GM12865 (cell line): ENCODE data around the gene ENDOV.

Source experiments
- DNase-seq: peaks from one replicate; pipeline ENCODE4 v3.0.0; 2010; ENCODE audit warnings: low read depth
- H3K4me3 ChIP-seq: 2 replicates; pipeline ENCODE4 v1.5.1; 2011; ENCODE audit warnings: mild to moderate bottlenecking, low read depth, low read length, control low read depth
- CTCF ChIP-seq: IDR thresholded peaks from 2 replicates; pipeline ENCODE4 v1.5.1; 2011; ENCODE audit warnings: low read length, control low read depth, low read depth, inconsistent platforms; ENCODE audit not compliant: insufficient read depth; ENCODE audit errors: missing control alignments

The ENDOV gene

DNA sequence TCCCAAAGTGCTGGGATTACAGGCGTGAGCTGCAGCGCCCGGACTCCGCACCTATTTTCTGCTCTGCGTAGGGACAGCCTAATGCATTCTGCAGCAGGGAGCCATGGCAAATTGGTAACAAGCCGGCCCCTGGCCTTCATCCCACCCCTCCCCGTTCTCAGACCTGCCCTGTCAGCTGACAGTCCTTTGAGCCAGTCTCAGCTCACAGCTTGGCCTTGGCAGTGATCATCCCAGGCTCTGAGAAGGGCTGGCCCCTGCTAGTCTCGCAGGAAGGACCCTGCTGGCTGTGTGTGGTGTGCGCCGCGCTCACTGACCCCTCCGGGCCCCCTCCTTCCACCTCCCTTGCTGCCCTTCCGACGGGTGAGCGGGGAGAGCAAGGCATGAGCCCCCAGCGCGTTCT, 71.7 kb downstream of the ENDOV start:
- no peak for TF ChIP-seq CTCF
- H3K4me3 ChIP-seq = no peak overlapping the region
- no peak for DNase-seq

DNA sequence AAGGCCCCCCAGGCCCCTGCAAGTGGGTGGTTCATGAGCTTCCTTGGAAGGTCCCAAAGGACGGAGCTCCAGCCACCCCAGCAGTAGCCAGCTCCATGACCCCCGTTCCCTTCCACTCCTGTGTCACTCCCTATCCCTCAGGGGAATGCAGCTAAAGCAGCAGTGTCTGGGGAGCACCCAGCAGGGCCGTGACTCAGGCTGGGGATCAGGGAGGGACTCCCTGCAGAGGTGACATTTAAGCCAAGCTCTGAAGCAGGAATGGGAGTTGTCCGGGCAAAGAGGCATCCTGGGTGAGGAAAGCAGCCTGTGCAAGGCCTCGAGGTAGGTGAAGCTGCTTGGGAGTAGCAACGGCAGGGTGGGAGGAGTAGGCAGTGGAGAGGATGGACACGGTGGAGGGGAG, 72.5 kb downstream of the ENDOV start:
- no peak for TF ChIP-seq CTCF
- DNase-seq = no peak
- H3K4me3 ChIP-seq = no peak overlapping the region
